Esophagus squamous epithelium (tissue), 5 donors: ENCODE measurements around the gene RNF150. TPM values are rescaled to one million over a fixed set of nuclear protein-coding genes. Genes with fewer than 3 reads are reported as not detected.

ENCODE experiments used
- DNase-seq: peaks from one replicate; lab custom pipeline; 2025; lab: John Stamatoyannopoulos, UW
- H3K27ac ChIP-seq, 4 donors: fragments of 200-600 bp; sonication (generic); one replicate each; pipeline ENCODE4 v1.5.1; 2016 to 2019; ENCODE audit warnings: mild to moderate bottlenecking in 1 of 4
- H3K27me3 ChIP-seq, 4 donors: fragments of 200-600 bp; sonication (generic); 1 replicate in 3 of 4; 2 replicates in 1 of 4; pipeline versions ENCODE4 v1.5.1 to v1.6.0; 2017 to 2021; ENCODE audit warnings: antibody characterized with exemption in 1 of 4
- H3K36me3 ChIP-seq, 3 donors: fragments of 200-600 bp; sonication (generic); one replicate each; pipeline ENCODE4 v1.5.1; 2016 to 2019
- H3K4me1 ChIP-seq, 3 donors: fragments of 200-600 bp; sonication (generic); one replicate each; pipeline ENCODE4 v1.5.1; 2017 to 2019
- H3K4me3 ChIP-seq, 4 donors: fragments of 200-600 bp; sonication (generic); 1 replicate in 3 of 4; 2 replicates in 1 of 4; pipeline ENCODE4 v1.5.1; 2016 to 2019; ENCODE audit warnings: mild to moderate bottlenecking in 2 of 4, moderate library complexity in 1 of 4
- H3K9me3 ChIP-seq, 3 donors: fragments of 200-600 bp; sonication (generic); one replicate each; pipeline ENCODE4 v1.5.1; 2016 to 2019
- CTCF ChIP-seq, 6 experiments: fragments of 450-650 bp in 4 of 6; fragments of 200-600 bp in 2 of 6; sonication (generic) in 2 of 6; IDR thresholded peaks; one replicate each; pipeline ENCODE4 v1.5.1; 2016 to 2019; ENCODE audit warnings: antibody characterized with exemption in 6 of 6, mild to moderate bottlenecking in 4 of 6, moderate library complexity in 4 of 6
- POLR2A ChIP-seq, 4 donors: fragments of 450-650 bp; IDR thresholded peaks; one replicate each; pipeline ENCODE4 v1.6.1; 2017; ENCODE audit warnings: antibody characterized with exemption in 4 of 4, mild to moderate bottlenecking in 4 of 4, moderate library complexity in 3 of 4
- WGBS, 2 donors: methylation state at CpG; one replicate each; pipeline ENCODE4 v1.1.5; 2018; 5-methylcytosine and 5-hydroxymethylcytosine counted together
- intact Hi-C: fragments of 100-400 bp; cut with DNase I; formaldehyde crosslinking; loops from one replicate; pipeline ENCODE4 v1.15.0; 2022
- total RNA-seq, 4 donors: library from RNA; depleted of rRNA; stranded (reverse); fragments of >200 nt; gene quantifications; one replicate each; pipeline ENCODE4 v1.1.0, GENCODE V29; 2016
- donor health status: DM: yes; HTN: yes; CAD: no.

RNF150 gene
- total RNA-seq, 4 donors from 2014 or later: 0.23 to 6.7 (median 4.5) TPM

GRCh38 chr4:140925417-140925816 is 207.9 kb downstream of the RNF150 start:
- 66 to 84% methylated on average over 4 of the region's 6 CpGs for WGBS, 2 donors

GRCh38 chr4:140924761-140925392 is 208.4 kb downstream of the RNF150 start:
- TF ChIP-seq CTCF (IDR thresholded peaks at IDR 0.05) (no peak), POLR2A (IDR thresholded peaks at IDR 0.05) (no peak)
- intact Hi-C loops: no loop called here
- no peaks in the 10 kb centered on the region for H3K36me3 ChIP-seq
- H3K9me3 ChIP-seq: no peaks in the 10 kb centered on the region
- H3K4me3 ChIP-seq: no peak overlapping the region
- H3K4me1 ChIP-seq: no peaks in the 10 kb centered on the region
- 63 to 100% methylated on average over 1 to 3 of the region's 3 CpGs for WGBS, 2 donors
- H3K27me3 ChIP-seq: no peaks in the 10 kb centered on the region
- DNase-seq: no peak
- H3K27ac ChIP-seq: no peak overlapping the region

More at GRCh38 chr4:140925417-140925816, 207.9 kb downstream of the RNF150 start:
- Histone ChIP-seq H3K27me3 (no peaks in the 10 kb centered on the region), H3K36me3 (no peaks in the 10 kb centered on the region), H3K4me1 (no peaks in the 10 kb centered on the region), H3K4me3 (no peak overlapping the region), H3K27ac (no peak overlapping the region), H3K9me3 (no peaks in the 10 kb centered on the region)
- TF ChIP-seq POLR2A (IDR thresholded peaks at IDR 0.05) (no peak), CTCF (IDR thresholded peaks at IDR 0.05) (no peak)
- no peak for DNase-seq
- intact Hi-C loops: no loop called here

GRCh38 chr4:140906993-140907962 is 226.0 kb downstream of the RNF150 start:
- 67 to 78% methylated on average over 3 of the region's 3 CpGs for WGBS, 2 donors
- H3K9me3 ChIP-seq: no peaks in the 10 kb centered on the region
- no peaks in the 10 kb centered on the region for H3K27me3 ChIP-seq
- H3K4me1 ChIP-seq: no peaks in the 10 kb centered on the region
- H3K36me3 ChIP-seq: no peaks in the 10 kb centered on the region
- intact Hi-C loops: no loop called here
- no peak for DNase-seq
- H3K27ac ChIP-seq: no peak overlapping the region
- TF ChIP-seq CTCF (IDR thresholded peaks at IDR 0.05) (no peak), POLR2A (IDR thresholded peaks at IDR 0.05) (no peak)
- H3K4me3 ChIP-seq: no peak overlapping the region

- no peaks in the 10 kb centered on the region for H3K36me3 ChIP-seq
- H3K9me3 ChIP-seq: no peaks in the 10 kb centered on the region
- H3K27me3 ChIP-seq: no peaks in the 10 kb centered on the region
- intact Hi-C loops: no loop called here
- WGBS, 2 donors: 48 to 75% methylated on average over 2 of the region's 2 CpGs
- DNase-seq: no peak
- H3K4me3 ChIP-seq: no peak overlapping the region
- no peak for TF ChIP-seq CTCF (IDR thresholded peaks at IDR 0.05)
- TF ChIP-seq POLR2A (IDR thresholded peaks at IDR 0.05): no peak
- H3K4me1 ChIP-seq: no peaks in the 10 kb centered on the region
- no peak overlapping the region for H3K27ac ChIP-seq
Observed at GRCh38 chr4:140904904-140905303, 228.4 kb downstream of the RNF150 start.
